Upper lobe of left lung (tissue), 6 donors: ENCODE results near the gene OSTF1. TPM values are rescaled to one million over a fixed set of nuclear protein-coding genes. Genes with fewer than 3 reads are reported as not detected.

Experiments used
- ATAC-seq, 2 donors: fragments of 200-7000 bp; cut with Tn5 transposase; one replicate each; pipeline ENCODE4 v1.9.1; 2022; ENCODE audit warnings: mild to moderate bottlenecking in 2 of 2, moderate library complexity in 2 of 2; ENCODE audit not compliant: low FRiP score in 2 of 2
- DNase-seq, 2 donors: peaks; one replicate each; pipeline ENCODE4 v3.0.0-alpha.2; 2019 to 2020
- H3K27ac ChIP-seq, 4 donors: fragments of 200-600 bp; sonication (generic); one replicate each; pipeline ENCODE4 v1.5.1; 2016 to 2019
- H3K27me3 ChIP-seq, 4 donors: fragments of 200-600 bp; sonication (generic); one replicate each; pipeline ENCODE4 v1.5.1; 2017 to 2019
- H3K36me3 ChIP-seq, 4 donors: fragments of 200-600 bp; sonication (generic); one replicate each; pipeline ENCODE4 v1.5.1; 2016 to 2019
- H3K4me1 ChIP-seq, 4 donors: fragments of 200-600 bp; sonication (generic); one replicate each; pipeline ENCODE4 v1.5.1; 2018 to 2019
- H3K4me3 ChIP-seq, 4 donors: fragments of 200-600 bp; sonication (generic); one replicate each; pipeline ENCODE4 v1.5.1; 2017 to 2019; ENCODE audit warnings: mild to moderate bottlenecking in 2 of 4, moderate library complexity in 1 of 4
- H3K9me3 ChIP-seq, 4 donors: fragments of 200-600 bp; sonication (generic); one replicate each; pipeline ENCODE4 v1.5.1; 2018 to 2019
- CTCF ChIP-seq, 6 experiments: fragments of 450-650 bp in 4 of 6; fragments of 200-600 bp in 2 of 6; sonication (generic) in 2 of 6; IDR thresholded peaks; one replicate each; pipeline ENCODE4 v1.5.1; 2016 to 2019; ENCODE audit warnings: antibody characterized with exemption in 6 of 6
- EP300 ChIP-seq, 4 donors: sonication (generic); formaldehyde crosslinking; IDR thresholded peaks; one replicate each; pipeline ENCODE4 v1.5.1; 2017; ENCODE audit warnings: antibody characterized with exemption in 4 of 4, control low read depth in 2 of 4
- POLR2A ChIP-seq, 4 donors: fragments of 450-650 bp; IDR thresholded peaks; one replicate each; pipeline ENCODE4 v1.5.1; 2016 to 2017; ENCODE audit warnings: antibody characterized with exemption in 4 of 4, mild to moderate bottlenecking in 2 of 4
- POLR2AphosphoS5 ChIP-seq, 2 donors: sonication (generic); formaldehyde crosslinking; IDR thresholded peaks; one replicate each; pipeline ENCODE4 v1.5.1; 2017; ENCODE audit warnings: antibody characterized with exemption in 2 of 2
- WGBS, 2 donors: methylation state at CpG; one replicate each; pipeline ENCODE4 v1.1.5; 2017 to 2018; 5-methylcytosine and 5-hydroxymethylcytosine counted together
- total RNA-seq, 6 donors: library from RNA; depleted of rRNA in 4 of 6; stranded (reverse); fragments of >200 nt in 4 of 6; gene quantifications; one replicate each; pipeline versions ENCODE4 v1.1.0 to v1.2.1, GENCODE V29; 2016 to 2021
- donor health status: DM: no; HTN: no; CAD: no; lungs with moderate emphysema.
- donor health status: DM: no; HTN: yes; CAD: no; lungs with severe emphysema.

OSTF1 gene
- total RNA-seq, 6 donors from 2014 or later: 17.8 to 84.9 (median 48.9) TPM

GRCh38 chr9:75142202-75142601 lies 53.9 kb downstream of the OSTF1 start:
- Histone ChIP-seq H3K4me1 (peaks cover 5 to 12% (median 10%) of the 10 kb centered on the region in 4 donors), H3K4me3 (no peak overlapping the region), H3K36me3 (peaks cover 9 to 87% (median 23%) of the 10 kb centered on the region in 4 donors), H3K9me3 (no peaks in the 10 kb centered on the region), H3K27ac (peak overlapping the region in 2 of 4 donors; percentile 23 to 72), H3K27me3 (no peaks in the 10 kb centered on the region)
- DNase-seq: peak in 1 of 2 donors; percentile 44
- TF ChIP-seq CTCF (IDR thresholded peaks at IDR 0.05) (no peak), EP300 (IDR thresholded peaks at IDR 0.05) (no peak), POLR2A (IDR thresholded peaks at IDR 0.05) (no peak), POLR2AphosphoS5 (IDR thresholded peaks at IDR 0.05) (no peak)
- WGBS, 2 donors: 51 to 73% methylated on average over 2 of the region's 2 CpGs
- ATAC-seq: peak; percentile 61 to 71

GRCh38 chr9:75146229-75146628 lies 57.9 kb downstream of the OSTF1 start:
- Histone ChIP-seq H3K9me3 (no peaks in the 10 kb centered on the region), H3K4me1 (peaks cover 20 to 32% (median 28%) of the 10 kb centered on the region in 4 donors), H3K4me3 (no peak overlapping the region), H3K27ac (no peak overlapping the region), H3K36me3 (peaks cover 5 to 73% (median 24%) of the 10 kb centered on the region in 4 donors), H3K27me3 (no peaks in the 10 kb centered on the region)
- ATAC-seq: no peak
- no peak for DNase-seq
- 89 to 91% methylated on average over 3 of the region's 3 CpGs for WGBS, 2 donors
- TF ChIP-seq CTCF (IDR thresholded peaks at IDR 0.05) (no peak), POLR2A (IDR thresholded peaks at IDR 0.05) (no peak), EP300 (IDR thresholded peaks at IDR 0.05) (no peak), POLR2AphosphoS5 (IDR thresholded peaks at IDR 0.05) (no peak)

- ATAC-seq: no peak
- peaks cover 14 to 25% (median 18%) of the 10 kb centered on the region in 4 donors for H3K4me1 ChIP-seq
- no peak for DNase-seq
- H3K4me3 ChIP-seq: no peak overlapping the region
- H3K27ac ChIP-seq: peak overlapping the region in 3 of 4 donors; percentile 11 to 70 (median 64)
- no peaks in the 10 kb centered on the region for H3K9me3 ChIP-seq
- no peaks in the 10 kb centered on the region for H3K27me3 ChIP-seq
- H3K36me3 ChIP-seq: peaks cover 9 to 62% (median 21%) of the 10 kb centered on the region in 4 donors
- 35 to 43% methylated on average over 4 of the region's 4 CpGs for WGBS, 2 donors
- TF ChIP-seq POLR2A (IDR thresholded peaks at IDR 0.05) (no peak), POLR2AphosphoS5 (IDR thresholded peaks at IDR 0.05) (no peak), CTCF (IDR thresholded peaks at IDR 0.05) (no peak), EP300 (IDR thresholded peaks at IDR 0.05) (no peak)
These were observed 59.3 kb downstream of the OSTF1 start for GRCh38 chr9:75147638-75148037.

GRCh38 chr9:75148561-75148960 lies 60.2 kb downstream of the OSTF1 start:
- DNase-seq (no peak), ATAC-seq (peak in 1 of 2 donors; percentile 26)
- H3K27ac ChIP-seq: peak overlapping the region; percentile 13 to 70 (median 55)
- H3K4me3 ChIP-seq: no peak overlapping the region
- no peak for TF ChIP-seq EP300 (IDR thresholded peaks at IDR 0.05)
- no peak for TF ChIP-seq POLR2A (IDR thresholded peaks at IDR 0.05)
- no peak for TF ChIP-seq CTCF (IDR thresholded peaks at IDR 0.05)
- TF ChIP-seq POLR2AphosphoS5 (IDR thresholded peaks at IDR 0.05): no peak
- peaks cover 14 to 25% (median 18%) of the 10 kb centered on the region in 4 donors for H3K4me1 ChIP-seq
- H3K9me3 ChIP-seq: no peaks in the 10 kb centered on the region
- H3K27me3 ChIP-seq: no peaks in the 10 kb centered on the region
- H3K36me3 ChIP-seq: peaks cover 9 to 56% (median 16%) of the 10 kb centered on the region in 4 donors
- 29 to 48% methylated on average over 1 of the region's 1 CpG for WGBS, 2 donors

- no peak overlapping the region for H3K4me3 ChIP-seq
- H3K9me3 ChIP-seq: no peaks in the 10 kb centered on the region
- peaks cover 14 to 25% (median 18%) of the 10 kb centered on the region in 4 donors for H3K4me1 ChIP-seq
- ATAC-seq: peak in 1 of 2 donors; percentile 39
- H3K27ac ChIP-seq: peak overlapping the region in 1 of 4 donors; percentile 41
- 45 to 75% methylated on average over 6 of the region's 6 CpGs for WGBS, 2 donors
- peak in 1 of 2 donors; percentile 50 for DNase-seq
- H3K27me3 ChIP-seq: no peaks in the 10 kb centered on the region
- peaks cover 0 to 43% (median 9%) of the 10 kb centered on the region in 4 donors for H3K36me3 ChIP-seq
- no peak for TF ChIP-seq EP300 (IDR thresholded peaks at IDR 0.05)
- no peak for TF ChIP-seq POLR2AphosphoS5 (IDR thresholded peaks at IDR 0.05)
- TF ChIP-seq CTCF (IDR thresholded peaks at IDR 0.05): no peak
- no peak for TF ChIP-seq POLR2A (IDR thresholded peaks at IDR 0.05)
These were observed 61.5 kb downstream of the OSTF1 start for GRCh38 chr9:75149841-75150241.
